ENCODE results near the gene MKRN2OS.

MKRN2OS gene, protein sequence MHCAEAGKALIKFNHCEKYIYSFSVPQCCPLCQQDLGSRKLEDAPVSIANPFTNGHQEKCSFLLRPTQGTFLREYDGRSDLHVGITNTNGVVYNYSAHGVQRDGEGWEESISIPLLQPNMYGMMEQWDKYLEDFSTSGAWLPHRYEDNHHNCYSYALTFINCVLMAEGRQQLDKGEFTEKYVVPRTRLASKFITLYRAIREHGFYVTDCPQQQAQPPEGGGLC

DNA sequence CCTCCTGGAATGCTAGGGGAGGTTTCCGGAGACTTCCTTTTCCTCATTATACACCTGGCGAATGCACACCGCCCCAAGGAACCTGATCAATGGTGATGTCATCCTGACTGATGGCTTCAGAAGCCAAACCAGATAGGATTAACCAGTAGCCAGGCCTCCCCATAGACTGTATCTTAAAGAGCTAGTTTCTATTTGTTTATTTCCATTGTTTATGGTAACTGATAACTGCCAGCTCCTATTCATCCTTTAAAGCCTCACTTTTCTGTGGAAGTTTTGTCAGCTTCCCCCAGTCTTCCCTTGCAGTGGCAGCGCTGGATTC, at the start of gene MKRN2OS:
Gene MKRN2OS, minus strand, starts transcription at position 27 of the 319 bp plus-strand sequence. CDS start 35 bp downstream, outside the sequence.
- DNase-seq (ENCODE audit: extremely low spot score, insufficient read length, low read depth) (no peak), FAIRE-seq (no peak)

DNA sequence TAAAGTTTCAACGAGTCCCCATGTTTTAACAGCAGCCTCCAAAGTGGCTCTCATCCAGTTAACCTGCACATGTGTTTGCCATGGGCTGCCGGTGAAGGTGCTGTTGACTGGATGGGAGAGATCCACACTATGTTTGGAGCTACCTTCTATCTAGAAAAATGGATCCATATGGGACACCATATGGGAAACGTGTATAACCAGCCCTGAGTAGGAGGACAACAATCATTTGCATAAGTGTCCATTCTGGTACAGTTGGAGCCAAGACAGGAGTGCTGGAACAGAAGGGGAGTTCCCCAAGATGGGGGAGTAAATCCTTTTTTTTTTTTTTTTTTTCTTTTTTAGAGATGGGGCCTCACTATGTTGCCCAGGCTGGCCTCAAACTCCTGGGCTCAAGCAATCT, 48.2 kb upstream of the MKRN2OS start:
- FAIRE-seq = no peak
- no peak for DNase-seq (ENCODE audit: extremely low spot score, insufficient read length, low read depth)

DNA sequence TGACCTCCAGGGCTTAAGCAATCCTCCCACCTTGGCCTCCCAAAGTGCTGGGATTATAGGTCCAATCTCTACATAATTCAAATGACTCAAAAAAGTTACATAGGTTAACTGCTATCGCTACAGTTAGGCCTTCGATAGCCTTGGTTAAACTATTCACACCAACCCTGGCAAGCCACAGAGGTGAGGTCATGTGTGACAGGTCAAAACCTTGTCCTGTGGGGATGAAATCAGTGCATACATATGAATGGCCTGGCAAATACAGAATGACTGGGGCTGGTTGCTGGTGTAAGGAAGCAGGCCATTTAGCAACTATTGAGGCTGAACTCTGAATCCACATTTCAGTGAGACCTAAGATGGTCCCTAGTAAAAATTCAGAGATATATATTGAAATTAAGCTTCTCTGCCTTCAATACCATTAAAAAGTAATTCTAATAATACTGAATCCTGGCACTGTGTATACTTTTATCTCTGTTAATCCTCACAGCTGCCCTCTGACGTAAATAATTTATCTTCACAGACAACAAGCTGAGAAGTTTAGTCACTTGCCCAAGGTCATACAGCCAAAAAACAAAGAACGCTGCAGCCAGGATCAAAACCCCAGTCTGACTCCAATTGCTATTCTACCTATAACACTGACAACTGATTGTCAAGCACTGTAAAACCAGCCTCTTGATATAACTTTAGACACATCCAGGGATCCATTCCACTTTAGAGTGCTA, 46.9 kb upstream of the MKRN2OS start:
- FAIRE-seq (no peak), DNase-seq (ENCODE audit: extremely low spot score, insufficient read length, low read depth) (no peak)

DNA sequence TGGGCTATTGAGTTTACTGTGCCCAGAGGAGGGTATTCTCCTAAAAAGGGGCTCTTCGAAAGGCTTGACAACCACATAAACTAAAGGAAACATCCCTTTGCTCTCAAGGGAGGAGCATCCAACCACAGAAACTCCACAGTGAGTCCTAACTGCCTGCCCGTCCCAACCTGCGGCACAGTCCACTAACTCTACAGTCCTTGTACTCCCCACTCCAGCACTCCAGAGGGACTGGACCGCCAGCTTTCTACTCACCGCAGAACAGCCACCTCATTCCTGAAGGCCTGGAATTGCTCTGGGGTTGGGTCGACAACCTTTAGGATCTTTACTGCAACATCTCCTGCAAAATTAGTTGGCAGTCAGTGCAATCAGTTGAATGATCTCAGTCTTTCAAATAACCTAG, 46.2 kb upstream of the MKRN2OS start:
- no peak for DNase-seq (ENCODE audit: extremely low spot score, insufficient read length, low read depth)
- no peak for FAIRE-seq

DNA sequence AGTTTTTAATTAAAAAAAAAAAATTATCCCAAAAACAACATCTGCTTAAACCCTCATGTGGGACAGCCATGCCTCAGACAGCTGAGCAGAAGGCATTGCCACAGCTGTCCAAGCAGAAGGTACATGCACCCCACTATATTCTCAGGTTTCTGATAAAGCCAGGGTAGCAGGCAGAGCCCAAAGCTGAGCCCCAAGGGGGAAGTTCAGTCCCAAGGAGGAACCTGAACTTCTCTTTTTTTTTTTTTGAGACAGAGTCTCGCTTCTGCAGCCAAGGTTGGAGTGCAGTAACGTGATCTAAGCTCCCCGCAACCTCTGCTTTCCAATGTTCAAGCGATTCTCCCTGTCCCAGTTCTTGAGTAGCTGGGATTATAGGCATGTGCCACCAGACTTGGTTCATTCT, 44.8 kb upstream of the MKRN2OS start:
- DNase-seq (ENCODE audit: extremely low spot score, insufficient read length, low read depth) (no peak), FAIRE-seq (no peak)

DNA sequence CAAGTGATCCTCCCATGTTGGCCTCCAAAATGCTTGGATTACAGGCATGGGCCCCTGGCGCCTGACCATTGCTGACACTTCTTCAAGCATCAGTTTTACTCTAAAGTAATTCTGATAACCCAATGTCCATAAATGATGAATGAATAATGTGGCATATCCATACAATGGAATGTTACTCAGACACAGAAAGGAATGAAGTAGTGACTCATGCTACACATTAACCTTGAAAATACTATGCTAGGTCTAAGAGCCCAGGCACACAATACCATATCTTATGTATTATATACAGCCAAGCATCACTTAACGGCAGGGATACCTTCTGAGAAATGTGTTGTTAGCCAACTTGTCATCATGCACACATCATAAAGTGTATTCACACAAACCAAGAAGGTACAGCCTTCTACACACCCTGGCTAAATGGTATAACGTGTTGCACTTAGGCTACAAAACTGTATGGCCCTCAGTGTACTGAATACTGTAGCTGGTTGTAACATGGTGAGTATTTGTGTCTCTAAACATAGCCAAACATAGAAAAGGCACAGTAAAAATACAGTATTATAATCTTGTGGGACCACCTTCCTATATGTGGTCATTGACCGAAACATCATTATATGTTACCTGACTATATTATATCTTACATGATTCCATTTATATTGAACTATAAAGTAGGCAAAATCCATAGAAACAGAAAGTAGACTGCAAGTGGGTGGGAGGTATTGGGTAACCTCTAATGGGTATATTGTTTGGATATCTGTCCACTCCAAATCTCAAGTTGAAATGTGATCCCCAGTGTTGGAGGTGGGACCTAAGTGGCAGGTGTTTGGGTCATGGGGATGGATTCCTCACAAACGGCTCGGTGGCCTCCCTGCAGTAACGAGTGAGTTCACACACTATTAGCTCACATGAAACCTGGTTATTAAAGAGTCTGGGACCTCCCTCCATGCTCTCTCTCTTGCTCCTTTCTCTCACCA, 43.0 kb upstream of the MKRN2OS start:
- DNase-seq (ENCODE audit: extremely low spot score, insufficient read length, low read depth) = no peak
- FAIRE-seq = no peak

DNA sequence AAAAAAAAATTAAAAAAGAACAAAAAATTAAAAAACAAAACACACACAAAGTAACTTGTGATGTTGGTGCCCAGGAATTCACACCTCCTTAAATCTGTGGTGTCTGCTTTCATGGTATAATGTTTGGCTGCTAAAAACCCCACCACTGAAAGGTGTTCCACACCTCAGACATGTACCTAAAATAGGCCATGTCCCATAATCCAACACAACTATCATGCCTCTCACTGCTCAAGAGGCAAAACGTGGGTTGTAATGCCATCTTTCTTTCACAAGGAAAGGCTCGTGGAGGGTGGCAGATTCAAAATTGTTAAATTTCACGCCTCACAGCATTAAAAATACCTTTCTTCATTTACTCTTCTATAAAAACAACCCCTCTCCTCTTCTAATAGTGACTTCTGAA, 41.1 kb upstream of the MKRN2OS start:
- no peak for FAIRE-seq
- no peak for DNase-seq (ENCODE audit: extremely low spot score, insufficient read length, low read depth)

DNA sequence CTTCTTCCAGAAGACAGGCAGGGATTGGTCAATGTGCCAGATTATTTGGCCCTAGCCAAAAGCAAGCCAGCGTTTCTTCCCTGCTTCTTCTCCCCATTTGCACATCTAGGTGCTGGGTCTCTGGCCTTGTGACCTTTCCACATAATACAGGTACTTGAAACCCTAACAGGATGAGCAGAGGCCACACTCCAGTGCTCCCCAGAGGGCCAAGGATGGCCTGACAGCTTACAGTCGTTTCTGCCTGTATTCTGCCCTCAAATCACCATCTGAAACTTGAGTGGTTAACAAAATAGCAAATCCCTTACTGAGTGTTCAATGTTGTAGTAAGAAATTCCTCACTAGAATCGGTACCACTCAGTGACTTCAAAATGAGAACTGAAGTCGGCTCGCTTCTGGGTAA, 40.7 kb upstream of the MKRN2OS start:
- FAIRE-seq = peak; percentile 73
- DNase-seq (ENCODE audit: extremely low spot score, insufficient read length, low read depth) = peak; percentile 26

DNA sequence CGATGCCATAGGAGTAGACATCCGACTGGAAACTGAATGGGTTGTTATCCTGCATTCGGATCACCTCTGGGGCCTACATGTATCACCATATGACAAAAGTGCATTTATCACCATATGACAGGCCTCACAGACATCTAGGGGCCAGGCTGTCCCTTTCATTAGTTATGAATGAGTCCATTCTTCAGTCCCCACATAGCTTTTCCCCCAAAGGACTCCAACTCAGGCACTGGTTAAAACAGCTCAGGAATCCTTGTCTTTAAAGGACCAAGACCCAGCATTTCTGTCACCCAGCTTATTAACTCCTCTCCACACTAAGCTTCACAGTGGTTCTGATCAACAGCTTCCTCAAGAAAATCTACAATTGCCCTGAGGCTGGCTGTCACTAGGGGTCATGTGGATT, 39.9 kb upstream of the MKRN2OS start:
- FAIRE-seq = no peak
- no peak for DNase-seq (ENCODE audit: extremely low spot score, insufficient read length, low read depth)

DNA sequence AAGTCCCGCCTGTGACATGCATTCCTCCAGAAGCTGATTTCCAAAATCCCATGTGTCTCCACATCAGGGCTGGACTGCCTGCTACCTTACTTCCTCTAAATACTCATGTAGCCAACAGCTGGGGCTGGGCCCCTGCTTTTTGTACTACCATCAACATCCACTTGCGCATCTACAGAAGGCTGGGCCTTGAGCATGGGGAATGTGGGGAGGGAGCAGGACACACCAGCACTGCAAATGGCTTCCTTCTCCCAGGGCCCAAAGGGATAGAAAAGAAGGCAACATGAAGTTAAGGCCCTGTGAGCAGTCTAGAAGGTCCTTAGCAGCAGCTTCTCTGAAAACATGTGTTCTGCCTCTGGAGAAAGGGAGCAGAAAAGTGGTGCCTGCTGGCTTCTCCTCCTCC, 38.8 kb upstream of the MKRN2OS start:
- FAIRE-seq = no peak

DNA sequence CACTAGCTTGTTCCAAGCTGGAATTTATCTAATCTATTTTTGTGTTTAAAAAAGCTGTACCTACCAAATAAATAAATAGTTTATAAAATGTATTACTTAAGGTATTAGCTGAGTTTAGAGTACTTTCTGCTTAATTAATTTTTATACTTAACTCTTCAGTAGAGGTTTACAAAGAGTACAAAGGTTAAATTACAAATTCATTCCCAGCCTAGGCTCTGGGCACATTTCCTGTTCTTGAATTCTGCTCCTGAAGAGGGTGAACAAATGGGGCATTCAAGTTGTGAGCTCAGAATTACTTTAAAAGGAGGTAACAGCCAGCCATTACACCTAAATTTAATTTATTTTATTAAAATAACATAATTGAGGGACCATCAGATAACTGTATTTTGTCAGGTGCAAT, 38.0 kb upstream of the MKRN2OS start:
- FAIRE-seq (no peak), DNase-seq (ENCODE audit: extremely low spot score, insufficient read length, low read depth) (no peak)

More for the DNA sequence above, 38.8 kb upstream of the MKRN2OS start:
- DNase-seq (ENCODE audit: extremely low spot score, insufficient read length, low read depth) = no peak

DNA sequence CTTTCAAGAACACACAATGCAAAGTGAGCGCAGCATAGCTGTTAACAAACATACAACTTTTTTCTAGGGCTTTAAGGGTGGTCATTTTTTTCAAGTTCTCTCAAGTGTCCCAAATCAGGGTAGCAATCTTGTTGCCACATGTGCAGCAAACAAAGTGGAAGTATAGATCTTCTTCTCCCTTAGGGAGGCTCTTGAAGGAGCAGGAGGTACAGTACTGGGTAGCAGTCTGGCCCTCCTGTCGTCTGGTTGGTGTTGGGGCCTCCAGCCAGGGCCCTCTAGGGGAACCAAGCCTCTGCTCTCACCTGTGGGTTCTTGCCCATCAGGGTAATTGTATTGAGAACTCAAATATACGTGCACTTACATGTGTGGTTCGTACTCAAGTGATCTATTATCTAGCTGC, 37.4 kb upstream of the MKRN2OS start:
- FAIRE-seq = no peak
- DNase-seq (ENCODE audit: extremely low spot score, insufficient read length, low read depth) = no peak

DNA sequence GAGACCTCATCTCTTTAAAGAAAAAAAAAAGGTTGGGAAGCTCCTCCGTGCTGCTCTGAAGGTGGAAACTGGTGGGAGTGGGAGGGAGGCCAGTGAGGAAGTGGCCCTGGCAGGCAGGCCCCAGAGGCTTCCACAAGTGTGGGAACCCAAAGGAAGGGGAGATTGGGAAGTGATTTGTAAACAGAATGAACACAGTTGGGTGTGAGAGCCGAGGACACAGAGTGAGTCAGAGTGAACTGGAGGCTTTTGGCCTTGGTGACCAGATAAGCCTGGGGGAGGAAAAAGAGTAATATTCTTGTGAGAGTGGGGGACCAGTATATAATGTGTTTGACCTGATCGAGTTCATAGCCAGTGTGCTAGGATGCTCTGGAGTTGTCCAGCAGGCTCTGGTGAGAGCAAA, 34.6 kb upstream of the MKRN2OS start:
- no peak for DNase-seq (ENCODE audit: extremely low spot score, insufficient read length, low read depth)
- FAIRE-seq = no peak

DNA sequence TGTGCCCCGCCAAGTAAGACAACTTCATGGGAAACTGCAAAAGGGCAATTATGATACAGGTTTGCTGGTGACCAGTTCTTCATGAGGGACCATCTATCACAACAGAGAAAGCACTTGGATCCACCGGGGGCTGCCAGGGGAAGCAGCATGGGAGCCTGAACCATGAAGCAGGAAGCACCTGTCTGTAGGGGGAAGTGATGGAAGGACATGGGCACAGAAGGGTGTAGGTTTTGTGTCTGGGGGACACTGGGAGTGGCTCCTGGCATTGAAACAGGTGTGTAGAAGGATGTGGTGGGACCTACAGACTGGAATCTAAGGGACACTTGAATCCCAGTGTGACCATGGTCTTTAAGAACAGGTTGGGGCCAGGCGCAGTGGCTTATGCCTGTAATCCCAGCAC, 34.2 kb upstream of the MKRN2OS start:
- no peak for FAIRE-seq
- DNase-seq (ENCODE audit: extremely low spot score, insufficient read length, low read depth) = no peak

DNA sequence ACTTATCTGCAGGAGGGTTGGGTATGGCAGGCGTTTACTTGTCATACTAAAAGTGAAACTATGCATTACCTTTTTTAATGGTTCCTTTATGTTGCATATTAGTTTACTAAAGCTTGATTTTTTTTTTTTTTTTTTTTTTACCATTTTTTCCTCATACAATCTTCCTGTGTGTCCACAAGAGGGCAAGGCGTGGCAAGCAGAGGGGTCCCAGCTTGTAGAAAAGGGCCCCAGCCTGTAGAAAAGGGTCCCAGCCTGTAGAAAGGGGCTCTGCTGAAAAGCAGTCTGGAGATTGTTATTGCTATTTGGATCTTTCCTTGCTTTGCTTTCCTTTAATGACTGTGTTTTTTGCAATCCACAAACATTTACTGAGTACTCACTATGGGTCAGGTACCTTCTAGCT, 33.4 kb upstream of the MKRN2OS start:
- no peak for DNase-seq (ENCODE audit: extremely low spot score, insufficient read length, low read depth)
- FAIRE-seq = no peak

DNA sequence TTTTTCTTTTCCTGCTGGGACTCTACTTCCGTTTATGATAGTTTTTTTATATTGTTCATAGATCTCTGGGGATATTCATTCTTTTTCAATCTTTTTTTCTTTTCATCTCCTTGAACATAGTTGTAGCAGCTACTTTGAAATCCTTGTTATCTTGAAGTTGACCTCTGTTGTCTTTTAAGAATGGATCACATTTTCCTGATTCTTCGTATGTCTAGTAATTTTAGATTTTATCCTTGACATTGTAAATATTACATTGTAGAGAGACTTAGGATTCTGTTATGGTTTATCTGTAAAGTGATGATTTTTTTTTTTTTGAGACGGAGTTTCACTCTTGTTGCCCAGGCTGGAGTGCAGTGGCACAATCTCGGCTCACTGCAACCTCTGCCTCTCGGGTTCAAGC, 32.1 kb upstream of the MKRN2OS start:
- FAIRE-seq = no peak
- no peak for DNase-seq (ENCODE audit: extremely low spot score, insufficient read length, low read depth)

DNA sequence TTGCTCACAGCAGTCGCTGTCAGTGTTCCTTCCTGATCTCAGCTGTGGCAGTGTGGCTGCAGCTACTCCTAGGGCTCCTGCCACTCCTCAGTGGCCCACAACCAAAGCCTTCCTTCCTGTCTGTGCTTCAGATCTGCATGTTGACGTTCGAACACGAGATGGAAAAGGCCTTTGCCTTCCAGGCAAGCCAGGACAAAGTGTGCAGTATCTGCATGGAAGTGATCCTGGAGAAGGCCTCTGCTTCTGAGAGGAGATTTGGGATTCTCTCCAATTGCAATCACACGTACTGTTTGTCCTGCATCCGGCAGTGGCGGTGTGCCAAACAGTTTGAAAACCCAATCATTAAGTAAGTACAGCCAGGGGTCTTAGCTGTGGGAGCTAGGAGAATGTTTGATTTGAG, 29.4 kb upstream of the MKRN2OS start:
- FAIRE-seq (no peak), DNase-seq (ENCODE audit: extremely low spot score, insufficient read length, low read depth) (no peak)

DNA sequence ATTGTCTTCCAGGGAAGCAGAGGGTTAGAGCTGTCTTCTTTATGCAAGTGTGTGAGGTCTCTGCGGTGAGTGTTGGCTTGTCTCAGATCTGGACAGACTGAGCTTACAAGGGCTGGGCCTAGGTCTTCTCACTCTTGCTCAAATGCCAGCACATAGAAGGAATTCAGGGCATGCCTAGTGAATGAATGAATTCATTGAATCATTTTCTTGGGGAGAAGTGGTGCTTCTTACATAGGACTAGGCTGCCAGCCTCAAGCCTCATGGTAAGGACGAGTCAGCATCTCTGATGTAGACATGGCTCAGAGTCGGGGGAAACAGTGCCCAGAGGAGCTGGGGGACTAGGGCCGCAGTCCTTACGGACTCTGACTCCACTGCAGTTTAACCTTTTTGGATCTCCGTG, 28.8 kb upstream of the MKRN2OS start:
- no peak for DNase-seq (ENCODE audit: extremely low spot score, insufficient read length, low read depth)
- FAIRE-seq = no peak

DNA sequence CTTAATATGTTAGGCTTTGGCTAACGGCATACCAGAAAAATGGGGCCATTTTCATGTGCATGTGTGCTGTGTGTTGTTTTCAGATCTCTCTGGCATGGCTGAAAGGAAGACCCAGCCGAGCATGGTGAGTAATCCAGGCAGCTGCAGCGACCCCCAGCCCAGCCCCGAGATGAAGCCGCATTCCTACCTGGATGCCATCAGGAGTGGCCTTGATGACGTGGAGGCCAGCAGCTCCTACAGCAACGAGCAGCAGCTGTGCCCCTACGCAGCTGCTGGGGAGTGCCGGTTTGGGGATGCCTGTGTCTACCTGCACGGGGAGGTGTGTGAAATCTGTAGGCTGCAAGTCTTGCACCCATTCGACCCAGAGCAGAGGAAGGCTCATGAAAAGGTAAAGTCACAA, 26.7 kb upstream of the MKRN2OS start:
- DNase-seq (ENCODE audit: extremely low spot score, insufficient read length, low read depth) = no peak
- no peak for FAIRE-seq

DNA sequence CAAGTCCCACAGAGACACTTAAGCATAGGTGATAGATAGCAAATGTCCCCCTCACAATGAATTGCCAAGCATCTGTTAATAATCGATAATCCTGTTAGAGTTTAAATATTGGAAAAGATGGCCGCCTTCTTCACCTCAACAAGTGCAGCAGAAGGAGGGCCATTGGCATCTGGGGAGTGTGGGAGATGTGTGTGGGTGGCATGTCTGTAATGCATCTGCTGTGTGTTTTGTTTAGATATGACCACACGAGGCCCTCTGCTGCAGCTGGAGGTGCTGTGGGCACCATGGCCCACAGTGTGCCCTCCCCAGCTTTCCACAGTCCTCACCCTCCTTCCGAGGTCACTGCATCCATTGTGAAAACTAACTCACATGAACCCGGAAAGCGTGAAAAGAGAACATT, 24.5 kb upstream of the MKRN2OS start:
- FAIRE-seq = no peak
- DNase-seq (ENCODE audit: extremely low spot score, insufficient read length, low read depth) = no peak

DNA sequence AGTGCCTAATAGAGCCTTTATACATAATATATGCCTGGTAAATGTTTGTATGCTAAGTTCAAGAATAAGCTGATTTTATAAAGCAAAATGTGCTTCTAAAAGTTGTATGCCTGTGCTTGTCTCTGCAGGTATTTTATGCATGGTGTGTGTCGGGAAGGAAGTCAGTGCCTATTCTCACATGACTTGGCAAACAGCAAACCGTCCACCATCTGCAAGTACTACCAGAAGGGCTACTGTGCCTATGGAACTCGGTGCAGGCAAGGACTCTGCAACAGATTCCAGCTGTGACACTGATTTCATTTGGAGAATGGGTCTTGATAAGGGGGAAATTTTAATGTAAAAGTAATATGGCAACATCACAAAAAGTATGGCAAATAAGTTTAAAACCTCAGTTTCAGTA, 23.4 kb upstream of the MKRN2OS start:
- FAIRE-seq (no peak), DNase-seq (ENCODE audit: extremely low spot score, insufficient read length, low read depth) (no peak)

All from GM18507 (cell line).